ENCODE results near the gene IRF9.

IRF9 gene

GRCh38 chr14:24132976-24133375 lies 28.1 kb upstream of the IRF9 start:
- Histone ChIP-seq H3K36me3 (ENCODE audit: control insufficient read depth in 1 of 2, insufficient read depth in 2 of 2, low read length in 2 of 2) (peaks cover 4 to 7% of the 10 kb centered on the region in 2 donors), H3K27me3 (ENCODE audit: low read depth, low read length) (no peaks in the 10 kb centered on the region), H3K27ac (ENCODE audit: low read length) (no peak overlapping the region), H3K4me3 (ENCODE audit: low read depth in 1 of 2, low read length in 2 of 2) (no peak overlapping the region), H3K9me3 (ENCODE audit: control insufficient read depth in 1 of 2, low read length in 2 of 2) (no peaks in the 10 kb centered on the region), H3K4me1 (ENCODE audit: control insufficient read depth in 1 of 2, insufficient read depth in 2 of 2, low read length in 2 of 2) (peaks cover 14 to 22% of the 10 kb centered on the region in 2 donors)

- Histone ChIP-seq H3K4me1 (ENCODE audit: control insufficient read depth in 1 of 2, insufficient read depth in 2 of 2, low read length in 2 of 2) (peaks cover 14 to 27% of the 10 kb centered on the region in 2 donors), H3K4me3 (ENCODE audit: low read depth in 1 of 2, low read length in 2 of 2) (no peak overlapping the region), H3K36me3 (ENCODE audit: control insufficient read depth in 1 of 2, insufficient read depth in 2 of 2, low read length in 2 of 2) (peaks cover 12 to 13% of the 10 kb centered on the region in 2 donors), H3K9me3 (ENCODE audit: control insufficient read depth in 1 of 2, low read length in 2 of 2) (no peaks in the 10 kb centered on the region), H3K27me3 (ENCODE audit: low read depth, low read length) (no peaks in the 10 kb centered on the region), H3K27ac (ENCODE audit: low read length) (no peak overlapping the region)
These were observed 27.3 kb upstream of the IRF9 start for GRCh38 chr14:24133735-24134134.

- Histone ChIP-seq H3K27ac (ENCODE audit: low read length) (peak overlapping the region; percentile 72), H3K36me3 (ENCODE audit: control insufficient read depth in 1 of 2, insufficient read depth in 2 of 2, low read length in 2 of 2) (peaks cover 20 to 22% of the 10 kb centered on the region in 2 donors), H3K27me3 (ENCODE audit: low read depth, low read length) (no peaks in the 10 kb centered on the region), H3K9me3 (ENCODE audit: control insufficient read depth in 1 of 2, low read length in 2 of 2) (no peaks in the 10 kb centered on the region), H3K4me1 (ENCODE audit: control insufficient read depth in 1 of 2, insufficient read depth in 2 of 2, low read length in 2 of 2) (peaks cover 14 to 41% of the 10 kb centered on the region in 2 donors), H3K4me3 (ENCODE audit: low read depth in 1 of 2, low read length in 2 of 2) (peak overlapping the region; percentile 71 to 96)
These were observed 25.6 kb upstream of the IRF9 start for GRCh38 chr14:24135584-24135833.

- no peaks in the 10 kb centered on the region for H3K9me3 ChIP-seq (ENCODE audit: control insufficient read depth in 1 of 2, low read length in 2 of 2)
- peaks cover 20 to 22% of the 10 kb centered on the region in 2 donors for H3K36me3 ChIP-seq (ENCODE audit: control insufficient read depth in 1 of 2, insufficient read depth in 2 of 2, low read length in 2 of 2)
- no peaks in the 10 kb centered on the region for H3K27me3 ChIP-seq (ENCODE audit: low read depth, low read length)
- H3K27ac ChIP-seq (ENCODE audit: low read length): peak within 1 kb of the TSS; percentile 81
- H3K4me3 ChIP-seq (ENCODE audit: low read depth in 1 of 2, low read length in 2 of 2): peak within 1 kb of the TSS; percentile 71 to 96
- peaks cover 14 to 45% of the 10 kb centered on the region in 2 donors for H3K4me1 ChIP-seq (ENCODE audit: control insufficient read depth in 1 of 2, insufficient read depth in 2 of 2, low read length in 2 of 2)
These were observed 25.0 kb upstream of the IRF9 start, which contains the start of gene PSME1 for GRCh38 chr14:24135834-24136683. TSS of gene PSME1 (plus strand) at chr14:24136194. CDS start at chr14:24136263, 69 bp downstream.

- Histone ChIP-seq H3K4me1 (ENCODE audit: control insufficient read depth in 1 of 2, insufficient read depth in 2 of 2, low read length in 2 of 2) (peaks cover 14 to 44% of the 10 kb centered on the region in 2 donors), H3K36me3 (ENCODE audit: control insufficient read depth in 1 of 2, insufficient read depth in 2 of 2, low read length in 2 of 2) (peaks cover 20 to 22% of the 10 kb centered on the region in 2 donors), H3K27ac (ENCODE audit: low read length) (peak overlapping the region; percentile 81), H3K4me3 (ENCODE audit: low read depth in 1 of 2, low read length in 2 of 2) (peak overlapping the region; percentile 63 to 96), H3K27me3 (ENCODE audit: low read depth, low read length) (no peaks in the 10 kb centered on the region), H3K9me3 (ENCODE audit: control insufficient read depth in 1 of 2, low read length in 2 of 2) (no peaks in the 10 kb centered on the region)
These were observed 24.2 kb upstream of the IRF9 start for GRCh38 chr14:24136684-24137528.

DNA sequence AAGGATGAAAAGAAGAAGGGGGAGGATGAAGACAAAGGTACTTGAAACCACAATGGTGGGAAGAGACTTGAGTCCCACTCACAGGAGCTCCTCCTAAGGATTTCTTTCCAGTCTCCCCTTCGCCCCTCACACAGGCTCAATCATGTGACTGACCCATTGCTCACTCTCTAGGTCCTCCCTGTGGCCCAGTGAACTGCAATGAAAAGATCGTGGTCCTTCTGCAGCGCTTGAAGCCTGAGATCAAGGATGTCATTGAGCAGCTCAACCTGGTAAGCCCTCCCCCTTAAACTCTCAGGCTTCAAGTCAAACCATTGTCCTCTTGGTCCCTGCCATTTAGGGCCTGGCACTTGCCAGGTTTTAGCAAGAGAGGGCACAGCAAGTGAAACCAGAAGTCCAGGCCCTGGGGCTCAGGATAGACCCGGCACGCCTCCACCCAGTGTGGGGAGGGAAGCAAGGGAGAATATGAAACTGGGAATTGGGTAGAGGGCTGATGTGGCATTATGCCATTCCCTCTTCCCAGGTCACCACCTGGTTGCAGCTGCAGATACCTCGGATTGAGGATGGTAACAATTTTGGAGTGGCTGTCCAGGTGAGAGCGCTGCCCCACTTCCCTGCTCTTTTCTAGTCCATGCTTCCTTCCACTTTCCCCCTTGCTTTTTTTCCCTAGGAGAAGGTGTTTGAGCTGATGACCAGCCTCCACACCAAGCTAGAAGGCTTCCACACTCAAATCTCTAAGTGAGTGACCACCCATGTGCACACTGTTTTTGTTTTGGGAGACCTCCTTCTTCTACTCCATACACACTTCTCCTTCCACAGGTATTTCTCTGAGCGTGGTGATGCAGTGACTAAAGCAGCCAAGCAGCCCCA lies 23.3 kb upstream of the IRF9 start:
- H3K36me3 ChIP-seq (ENCODE audit: control insufficient read depth in 1 of 2, insufficient read depth in 2 of 2, low read length in 2 of 2): peaks cover 20 to 22% of the 10 kb centered on the region in 2 donors
- H3K27ac ChIP-seq (ENCODE audit: low read length): no peak overlapping the region
- peaks cover 14 to 49% of the 10 kb centered on the region in 2 donors for H3K4me1 ChIP-seq (ENCODE audit: control insufficient read depth in 1 of 2, insufficient read depth in 2 of 2, low read length in 2 of 2)
- H3K4me3 ChIP-seq (ENCODE audit: low read depth in 1 of 2, low read length in 2 of 2): peak overlapping the region in 1 of 2 donors; percentile 63
- H3K27me3 ChIP-seq (ENCODE audit: low read depth, low read length): no peaks in the 10 kb centered on the region
- no peaks in the 10 kb centered on the region for H3K9me3 ChIP-seq (ENCODE audit: control insufficient read depth in 1 of 2, low read length in 2 of 2)

DNA sequence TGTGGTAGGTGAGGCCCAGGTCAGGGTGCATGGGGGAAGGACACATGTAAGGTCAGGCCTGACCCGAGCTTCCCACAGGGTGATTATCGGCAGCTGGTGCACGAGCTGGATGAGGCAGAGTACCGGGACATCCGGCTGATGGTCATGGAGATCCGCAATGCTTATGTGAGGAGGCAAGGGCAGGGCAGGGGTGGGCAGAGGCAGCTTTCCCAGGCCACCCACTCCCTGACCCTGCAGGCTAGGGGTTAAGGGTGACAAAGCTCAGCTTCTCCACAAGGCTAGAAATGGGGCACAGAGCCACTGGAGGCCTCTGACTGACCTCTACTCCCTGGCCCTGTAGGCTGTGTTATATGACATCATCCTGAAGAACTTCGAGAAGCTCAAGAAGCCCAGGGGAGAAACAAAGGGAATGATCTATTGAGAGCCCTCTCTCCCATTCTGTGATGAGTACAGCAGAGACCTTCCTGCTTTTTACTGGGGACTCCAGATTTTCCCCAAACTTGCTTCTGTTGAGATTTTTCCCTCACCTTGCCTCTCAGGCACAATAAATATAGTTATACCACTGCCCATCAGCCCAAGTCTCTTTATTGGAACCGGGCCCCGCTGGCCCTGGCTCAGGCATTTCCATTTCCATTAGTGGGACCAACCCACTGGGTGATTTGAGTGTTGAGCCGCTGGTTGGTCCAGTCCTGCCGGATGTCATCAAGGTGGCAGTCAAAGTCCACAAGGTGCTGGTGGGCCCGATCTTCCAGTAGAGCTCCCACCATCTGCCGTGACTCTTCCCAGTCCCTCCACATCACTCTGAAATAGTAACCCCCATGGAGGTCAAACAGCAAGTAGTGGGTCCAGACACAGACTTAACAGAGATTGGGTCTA lies 22.4 kb upstream of the IRF9 start:
- no peaks in the 10 kb centered on the region for H3K9me3 ChIP-seq (ENCODE audit: control insufficient read depth in 1 of 2, low read length in 2 of 2)
- H3K4me1 ChIP-seq (ENCODE audit: control insufficient read depth in 1 of 2, insufficient read depth in 2 of 2, low read length in 2 of 2): peaks cover 14 to 49% of the 10 kb centered on the region in 2 donors
- no peak overlapping the region for H3K27ac ChIP-seq (ENCODE audit: low read length)
- H3K27me3 ChIP-seq (ENCODE audit: low read depth, low read length): no peaks in the 10 kb centered on the region
- H3K36me3 ChIP-seq (ENCODE audit: control insufficient read depth in 1 of 2, insufficient read depth in 2 of 2, low read length in 2 of 2): peaks cover 20 to 27% of the 10 kb centered on the region in 2 donors
- no peak overlapping the region for H3K4me3 ChIP-seq (ENCODE audit: low read depth in 1 of 2, low read length in 2 of 2)

DNA sequence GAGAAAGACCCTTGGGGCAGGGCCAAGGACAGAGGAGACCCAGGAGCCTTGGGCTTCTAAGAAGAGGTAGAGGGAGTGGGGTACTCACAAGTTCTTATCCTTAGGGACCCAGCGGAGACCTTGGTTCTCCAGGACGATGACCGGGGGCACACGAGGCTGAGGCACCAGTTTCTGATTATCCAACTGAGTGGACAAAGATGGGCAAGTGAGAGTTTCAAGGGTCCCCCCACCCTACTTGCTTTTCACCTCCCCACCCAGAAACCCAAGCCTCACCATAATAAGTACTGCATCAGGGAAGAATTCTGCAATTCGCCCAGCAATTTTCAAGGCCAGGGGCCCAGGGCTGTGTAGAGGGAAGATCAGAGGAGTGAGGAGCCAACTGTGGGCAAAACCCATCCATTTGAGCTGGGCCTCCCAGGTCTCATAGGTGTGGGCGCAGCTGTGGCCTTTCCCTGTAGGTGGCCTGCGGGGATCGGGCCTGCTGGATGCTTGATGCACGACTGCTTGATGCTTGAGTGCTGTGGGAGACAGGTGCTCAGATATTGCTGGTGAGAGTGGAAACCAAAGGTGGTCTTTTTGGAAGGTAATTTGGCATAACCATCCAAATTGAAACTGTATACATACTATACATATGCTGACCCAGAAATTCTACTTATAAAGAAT lies 21.7 kb upstream of the IRF9 start:
- H3K27me3 ChIP-seq (ENCODE audit: low read depth, low read length): no peaks in the 10 kb centered on the region
- no peaks in the 10 kb centered on the region for H3K9me3 ChIP-seq (ENCODE audit: control insufficient read depth in 1 of 2, low read length in 2 of 2)
- peaks cover 14 to 49% of the 10 kb centered on the region in 2 donors for H3K4me1 ChIP-seq (ENCODE audit: control insufficient read depth in 1 of 2, insufficient read depth in 2 of 2, low read length in 2 of 2)
- H3K27ac ChIP-seq (ENCODE audit: low read length): no peak overlapping the region
- peaks cover 20 to 34% of the 10 kb centered on the region in 2 donors for H3K36me3 ChIP-seq (ENCODE audit: control insufficient read depth in 1 of 2, insufficient read depth in 2 of 2, low read length in 2 of 2)
- H3K4me3 ChIP-seq (ENCODE audit: low read depth in 1 of 2, low read length in 2 of 2): peak overlapping the region in 1 of 2 donors; percentile 3

- H3K4me3 ChIP-seq (ENCODE audit: low read depth in 1 of 2, low read length in 2 of 2): peak within 1 kb of the TSS; percentile 84 to 91
- H3K9me3 ChIP-seq (ENCODE audit: control insufficient read depth in 1 of 2, low read length in 2 of 2): no peaks in the 10 kb centered on the region
- peak within 1 kb of the TSS; percentile 46 for H3K27ac ChIP-seq (ENCODE audit: low read length)
- peaks cover 20 to 34% of the 10 kb centered on the region in 2 donors for H3K36me3 ChIP-seq (ENCODE audit: control insufficient read depth in 1 of 2, insufficient read depth in 2 of 2, low read length in 2 of 2)
- H3K4me1 ChIP-seq (ENCODE audit: control insufficient read depth in 1 of 2, insufficient read depth in 2 of 2, low read length in 2 of 2): peaks cover 18 to 57% of the 10 kb centered on the region in 2 donors
- no peaks in the 10 kb centered on the region for H3K27me3 ChIP-seq (ENCODE audit: low read depth, low read length)
These were observed 19.8 kb upstream of the IRF9 start, which contains the start of gene EMC9 for GRCh38 chr14:24141097-24141880. TSS of gene EMC9 (minus strand) at chr14:24141591. CDS start at chr14:24141304, 287 bp downstream.
